ENCODE data around the gene STK36.

DNA sequence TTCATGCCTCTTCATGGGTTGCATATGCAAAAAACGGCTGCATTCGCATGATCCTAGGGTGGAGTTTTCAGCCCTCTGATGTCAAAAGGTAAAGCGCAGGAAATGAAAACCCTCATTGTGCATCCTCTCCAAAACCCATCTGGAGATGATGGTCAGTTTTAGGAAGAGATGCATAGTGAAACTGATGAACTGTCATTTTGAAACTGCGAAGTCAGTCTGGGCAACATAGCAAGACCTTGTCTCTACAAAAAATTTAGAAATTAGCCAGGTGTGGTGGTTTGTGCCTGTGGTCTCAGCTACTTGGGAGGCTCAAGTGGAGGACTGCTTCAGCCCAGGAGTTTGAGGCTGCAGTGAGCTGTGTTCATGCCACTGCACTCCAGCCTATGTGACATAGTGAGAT, 36.2 kb downstream of the STK36 start:
- TF ChIP-seq, protein P1, sequence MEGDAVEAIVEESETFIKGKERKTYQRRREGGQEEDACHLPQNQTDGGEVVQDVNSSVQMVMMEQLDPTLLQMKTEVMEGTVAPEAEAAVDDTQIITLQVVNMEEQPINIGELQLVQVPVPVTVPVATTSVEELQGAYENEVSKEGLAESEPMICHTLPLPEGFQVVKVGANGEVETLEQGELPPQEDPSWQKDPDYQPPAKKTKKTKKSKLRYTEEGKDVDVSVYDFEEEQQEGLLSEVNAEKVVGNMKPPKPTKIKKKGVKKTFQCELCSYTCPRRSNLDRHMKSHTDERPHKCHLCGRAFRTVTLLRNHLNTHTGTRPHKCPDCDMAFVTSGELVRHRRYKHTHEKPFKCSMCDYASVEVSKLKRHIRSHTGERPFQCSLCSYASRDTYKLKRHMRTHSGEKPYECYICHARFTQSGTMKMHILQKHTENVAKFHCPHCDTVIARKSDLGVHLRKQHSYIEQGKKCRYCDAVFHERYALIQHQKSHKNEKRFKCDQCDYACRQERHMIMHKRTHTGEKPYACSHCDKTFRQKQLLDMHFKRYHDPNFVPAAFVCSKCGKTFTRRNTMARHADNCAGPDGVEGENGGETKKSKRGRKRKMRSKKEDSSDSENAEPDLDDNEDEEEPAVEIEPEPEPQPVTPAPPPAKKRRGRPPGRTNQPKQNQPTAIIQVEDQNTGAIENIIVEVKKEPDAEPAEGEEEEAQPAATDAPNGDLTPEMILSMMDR (IDR thresholded peaks at IDR 0.05): no peak
- TF ChIP-seq POLR2A (IDR thresholded peaks at IDR 0.05): no peak
